NCI-H526 treated with DMSO at 0.1 percent for 48 hours (cell line): ENCODE measurements around the gene PACS1.
"Not testable (repeated sequence)": the region's sequence is repeated elsewhere in the genome, so short reads cannot be mapped to it uniquely, and the experiment has no call there.

Experiments used
- DNase-seq: peaks from one replicate; lab custom pipeline; 2025; lab: John Stamatoyannopoulos, UW

Gene PACS1

DNA sequence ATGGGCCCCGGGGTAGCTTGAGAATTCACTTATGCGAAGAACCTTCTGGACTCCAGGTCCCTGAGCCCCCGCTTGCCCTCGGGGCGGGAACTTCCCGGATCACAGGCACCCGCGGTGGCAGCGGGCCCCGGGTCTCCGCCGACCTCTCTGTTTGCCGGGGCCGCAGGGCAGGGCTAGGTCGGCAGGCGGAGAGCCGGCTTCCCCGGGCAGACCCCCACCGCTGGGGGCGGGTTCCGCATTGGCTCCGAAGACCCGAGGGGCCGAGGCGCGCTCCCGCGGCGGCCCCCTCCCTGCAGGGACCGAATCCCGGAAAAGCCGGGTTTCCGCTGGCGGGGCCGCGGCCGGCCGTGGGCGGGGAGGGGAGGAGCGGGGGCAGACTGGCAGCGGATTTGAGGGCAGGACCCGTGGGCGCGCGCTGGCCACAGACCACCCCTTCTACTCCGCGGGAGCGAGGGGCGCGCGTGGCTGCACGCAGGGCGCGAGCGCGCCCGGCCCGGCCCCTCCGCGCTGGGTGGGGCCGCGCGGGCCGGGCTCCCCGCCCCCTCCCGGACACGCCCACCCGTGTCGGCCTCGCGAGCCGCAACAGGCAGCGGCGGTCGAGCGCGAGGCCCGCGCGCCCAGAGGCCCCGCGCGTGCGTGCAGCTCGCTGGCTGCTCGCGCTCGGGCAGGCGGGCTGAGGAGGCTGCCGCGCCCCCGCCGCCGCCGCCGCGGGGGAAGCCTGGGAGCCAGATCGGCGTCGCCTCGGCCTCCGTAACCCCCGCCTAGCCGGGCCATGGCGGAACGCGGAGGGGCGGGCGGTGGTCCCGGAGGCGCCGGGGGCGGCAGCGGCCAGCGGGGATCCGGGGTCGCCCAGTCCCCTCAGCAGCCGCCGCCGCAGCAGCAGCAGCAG, at the start of gene PACS1:
PACS1 (plus strand) TSS at position 558 of the 889 bp plus-strand sequence; CDS start at position 773, 215 bp downstream.
- no peak for DNase-seq

GRCh38 chr11:66020618-66021357, 49.3 kb upstream of the PACS1 start:
- DNase-seq = no peak

GRCh38 chr11:66022401-66023185, 47.5 kb upstream of the PACS1 start:
- no peak for DNase-seq

GRCh38 chr11:66023186-66023440, 47.0 kb upstream of the PACS1 start:
- not testable (repeated sequence) for DNase-seq

DNA sequence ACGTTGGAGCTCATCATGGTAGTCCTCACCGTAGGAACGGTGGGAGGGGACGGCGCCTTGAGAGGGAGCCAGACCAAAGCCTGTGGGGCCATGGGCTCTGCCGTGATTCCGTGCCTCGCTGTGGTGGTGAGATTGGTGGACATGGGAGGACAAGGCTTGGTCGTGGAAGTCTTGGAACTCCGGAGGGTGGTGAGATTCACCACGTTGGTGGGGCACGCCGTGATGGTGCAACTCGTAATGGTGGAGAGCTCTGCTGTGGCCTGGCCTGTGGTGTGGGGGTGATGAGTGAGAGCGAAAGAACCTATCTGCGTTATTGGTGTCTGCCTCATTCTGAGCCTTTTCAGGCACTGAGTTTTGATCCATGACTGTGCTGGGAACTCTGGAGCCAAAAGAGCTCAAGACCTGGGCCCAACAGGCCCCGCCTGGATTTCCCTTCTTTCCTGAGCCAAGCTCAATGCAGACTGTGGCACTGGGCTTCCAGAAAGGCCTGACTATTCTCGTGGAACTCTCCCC, 44.0 kb upstream of the PACS1 start, which contains the start of gene CATSPER1:
CATSPER1 (minus strand) TSS at position 463 of the 513 bp plus-strand sequence; CDS start at position 363, 100 bp downstream.
- DNase-seq = no peak

DNA sequence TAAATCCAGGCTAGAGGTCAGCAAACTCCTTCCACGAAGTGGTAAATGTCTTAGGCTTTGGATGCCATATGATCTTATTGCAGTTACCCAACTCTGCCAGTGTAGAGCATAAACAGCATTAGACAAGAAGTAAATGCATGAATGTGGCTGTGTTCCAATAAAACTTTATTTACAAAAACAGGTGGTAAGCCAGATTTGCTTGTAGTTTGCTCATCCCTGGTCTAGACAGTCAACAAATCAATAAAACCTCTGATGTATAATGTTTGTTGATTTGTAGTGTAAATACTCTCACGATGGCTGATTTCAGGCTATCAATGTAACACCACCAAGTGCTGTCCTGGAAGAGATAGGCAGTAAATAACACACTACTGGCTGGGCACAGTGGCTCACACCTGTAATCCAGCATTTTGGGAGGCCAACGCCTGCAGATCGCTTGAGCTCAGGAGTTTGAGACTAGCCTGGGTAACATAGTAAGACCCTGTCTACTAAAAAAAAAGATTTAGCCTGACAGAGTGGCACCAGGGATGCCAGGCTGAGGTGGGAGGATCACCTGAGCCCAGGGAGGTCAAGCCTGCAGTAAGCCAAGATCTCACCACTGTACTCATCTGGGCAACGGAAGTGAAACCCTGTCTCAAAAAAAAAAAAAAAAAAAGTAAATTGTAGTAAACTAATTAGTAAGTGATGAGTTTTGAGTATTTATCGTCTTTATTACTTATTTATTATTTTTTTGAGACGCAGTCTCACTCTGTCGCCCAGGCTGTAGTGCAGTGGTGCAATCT, 36.9 kb upstream of the PACS1 start:
- DNase-seq = no peak

GRCh38 chr11:66035653-66036333, 34.3 kb upstream of the PACS1 start:
- no peak for DNase-seq

GRCh38 chr11:66036334-66036710, 33.8 kb upstream of the PACS1 start:
- DNase-seq = no peak

DNA sequence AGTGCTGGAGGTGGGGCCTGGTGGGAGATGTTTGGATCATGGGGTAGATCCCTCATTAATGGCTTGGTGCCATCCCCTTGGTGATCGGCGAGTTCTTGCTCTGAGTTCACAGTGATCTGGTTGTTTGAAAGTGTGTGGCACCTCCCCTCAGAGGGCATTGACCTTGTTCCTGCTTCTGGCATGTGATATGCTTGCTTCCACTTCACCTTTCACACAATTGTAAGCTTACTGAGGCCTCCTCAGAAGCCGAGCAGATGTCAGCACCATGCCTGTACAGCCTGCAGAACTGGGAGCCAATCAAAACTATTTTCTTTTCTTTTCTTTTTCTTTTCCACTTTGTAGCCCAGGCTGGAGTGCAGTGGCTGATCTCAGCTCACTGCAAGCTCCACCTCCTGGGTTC, 32.7 kb upstream of the PACS1 start:
- DNase-seq = no peak

DNA sequence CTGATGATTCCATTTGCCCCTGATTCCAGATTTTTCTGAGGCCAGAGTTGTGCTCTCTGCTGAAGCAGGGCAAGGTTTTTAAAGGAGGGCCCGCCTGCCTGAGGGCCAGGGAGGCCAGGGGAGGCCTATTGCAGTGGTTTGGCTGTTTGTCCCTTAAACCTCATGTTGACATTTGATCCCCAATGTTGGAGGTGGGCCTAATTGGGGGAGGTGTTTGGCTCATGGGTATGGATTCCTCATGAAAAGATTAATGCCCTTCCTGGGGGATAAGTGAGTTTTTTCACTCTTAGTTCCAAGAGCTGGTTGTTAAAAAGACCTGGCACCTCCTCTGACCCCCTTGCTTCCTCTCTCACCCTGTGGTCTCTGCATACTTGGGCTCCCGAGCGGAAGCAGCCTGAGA, 30.3 kb upstream of the PACS1 start:
- DNase-seq = no peak

- DNase-seq = no peak
Observed at GRCh38 chr11:66042227-66042995, 27.7 kb upstream of the PACS1 start.

DNA sequence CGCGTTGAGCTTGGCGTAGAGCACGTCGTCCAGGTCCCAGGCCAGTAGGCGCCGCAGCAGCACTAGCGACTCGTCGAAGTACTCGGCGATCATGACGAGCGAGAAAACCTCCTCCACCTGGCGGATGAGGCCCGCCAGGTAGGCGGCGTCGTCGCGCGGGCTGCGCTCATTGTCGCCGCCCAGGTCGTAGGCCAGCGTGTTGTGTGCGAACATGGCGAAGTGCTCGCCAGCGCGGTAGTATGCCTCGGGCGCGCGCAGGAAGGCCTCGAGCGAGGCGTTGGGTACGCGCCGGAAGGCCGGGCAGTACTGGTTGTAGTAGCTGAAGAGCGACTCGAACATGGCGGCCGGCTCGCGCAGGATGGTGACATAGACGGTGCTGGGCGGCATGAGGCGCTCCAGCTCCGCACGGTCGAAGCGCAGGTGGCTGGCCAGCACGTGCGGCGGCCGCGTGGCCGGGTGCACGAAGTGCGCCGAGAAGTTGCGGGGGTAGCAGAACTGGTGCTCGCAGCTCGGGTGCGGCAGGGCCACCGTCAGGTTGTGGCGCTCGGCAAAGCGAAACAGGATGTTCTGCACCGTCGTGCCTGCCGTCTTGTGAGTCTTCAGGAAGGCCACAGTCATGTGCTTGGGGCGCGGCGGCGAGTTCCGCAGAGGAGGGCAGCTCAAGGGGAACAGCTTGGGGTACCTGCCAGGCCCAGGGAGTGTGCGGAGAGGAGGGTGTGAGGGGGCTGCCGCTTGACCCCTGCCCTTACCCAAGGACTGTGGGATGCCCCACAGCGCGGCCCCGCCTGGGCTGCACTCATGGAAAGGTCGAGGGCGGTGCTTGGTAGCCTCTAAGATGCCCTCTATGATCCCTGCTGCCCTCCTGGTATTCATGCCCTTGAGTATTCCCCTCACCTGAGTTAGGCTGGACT, 26.8 kb upstream of the PACS1 start:
- DNase-seq = no peak

DNA sequence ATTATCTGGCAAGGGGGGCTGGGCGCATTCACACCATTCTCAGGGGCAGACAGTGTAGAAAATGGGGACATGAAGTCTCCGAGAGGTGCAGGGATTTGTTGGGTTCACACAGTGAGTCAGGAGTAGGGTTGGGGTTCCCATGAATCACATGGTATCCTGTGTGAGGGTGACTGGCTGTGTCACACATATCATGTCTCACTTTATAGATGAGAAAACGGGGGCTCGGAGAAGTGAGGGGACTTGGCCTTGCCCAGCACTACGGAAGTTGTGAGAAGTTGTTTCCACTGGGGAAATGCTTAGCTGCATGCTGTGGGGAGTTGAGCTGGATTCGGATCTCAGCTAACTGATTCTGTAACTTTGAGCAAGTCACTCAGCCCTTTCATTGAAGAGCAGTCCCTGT, 25.3 kb upstream of the PACS1 start:
- no peak for DNase-seq

DNA sequence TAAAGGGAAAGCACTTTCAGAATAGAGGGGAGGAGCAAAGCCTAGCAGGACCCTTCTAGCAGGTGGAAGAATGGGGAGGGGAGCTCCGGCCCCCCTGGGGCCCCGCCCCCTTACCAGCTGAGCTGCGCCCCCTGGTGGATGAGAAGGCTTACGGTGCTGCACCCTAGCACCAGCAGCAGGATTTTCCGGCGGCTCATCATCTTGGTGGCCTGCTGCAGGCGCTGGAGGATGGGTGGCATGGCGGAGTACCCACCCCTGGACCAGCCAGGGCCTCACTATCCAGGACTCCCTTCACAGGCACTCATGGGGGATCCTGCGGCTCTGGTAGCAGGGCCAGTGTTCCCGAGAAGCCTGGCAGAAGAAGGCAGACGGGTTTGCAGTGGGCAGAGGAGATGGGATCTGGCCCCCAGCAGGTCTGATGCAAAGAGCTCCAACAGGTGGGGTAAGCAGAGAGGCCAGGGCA, 24.9 kb upstream of the PACS1 start:
- DNase-seq = peak; percentile 63

DNA sequence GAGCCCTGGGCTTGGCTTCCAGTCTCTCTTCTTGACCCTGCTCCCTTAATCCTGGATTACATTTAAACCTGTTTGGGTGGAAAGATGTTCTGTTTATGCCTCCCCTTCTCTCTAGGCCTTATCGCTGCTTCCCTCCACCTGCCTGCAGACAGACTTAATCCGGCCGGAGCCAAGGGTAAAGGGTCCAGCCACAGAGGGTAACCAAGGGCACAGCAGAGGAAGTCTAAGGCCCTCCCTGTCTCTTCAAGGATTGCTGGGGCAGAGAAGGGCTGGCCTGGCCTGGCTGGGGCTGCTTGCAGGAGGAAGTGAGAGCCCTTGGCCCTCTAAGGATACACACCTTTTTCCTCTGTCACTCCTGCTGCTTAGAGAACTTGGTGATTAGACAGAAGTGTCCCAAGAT, 23.2 kb upstream of the PACS1 start:
- DNase-seq = no peak

GRCh38 chr11:66047541-66048365, 22.3 kb upstream of the PACS1 start:
- no peak for DNase-seq

GRCh38 chr11:66048547-66049323, 21.3 kb upstream of the PACS1 start, which contains the start of gene GAL3ST3:
TSS of gene GAL3ST3 (minus strand) at chr11:66049161. CDS start at chr11:66045415, 3,746 bp downstream.
- no peak for DNase-seq
